GM19240 (cell line): Measurements from ENCODE around the gene OR5AS1.
"Not testable (repeated sequence)": the region's sequence is repeated elsewhere in the genome, so short reads cannot be mapped to it uniquely, and the experiment has no call there.

Experiments
- DNase-seq: peaks from one replicate; pipeline ENCODE4 v3.0.0; 2011; ENCODE audit warnings: low spot score; ENCODE audit not compliant: insufficient read length

Gene OR5AS1

GRCh38 chr11:56027354-56027753, at the start of gene OR5AS1:
Gene OR5AS1 (plus strand): TSS chr11:56027654. CDS start chr11:56030419, 2,765 bp downstream.
- DNase-seq: no peak

GRCh38 chr11:55994525-55994924, 32.9 kb upstream of the OR5AS1 start, which contains the start of gene OR5F1:
Gene OR5F1 (minus strand): TSS chr11:55994625. CDS start chr11:55994625, 0 bp downstream.
- no peak for DNase-seq

- no peak for DNase-seq
Observed at GRCh38 chr11:56010716-56011115, 16.7 kb upstream of the OR5AS1 start.

GRCh38 chr11:56013805-56014204, 13.6 kb upstream of the OR5AS1 start:
- DNase-seq: no peak

GRCh38 chr11:56045538-56045937, 18.1 kb downstream of the OR5AS1 start:
- no peak for DNase-seq

- no peak for DNase-seq
Observed at GRCh38 chr11:56048480-56048879, 21.0 kb downstream of the OR5AS1 start.

GRCh38 chr11:56049487-56049886, 22.0 kb downstream of the OR5AS1 start:
- DNase-seq: no peak

- not testable (repeated sequence) for DNase-seq
Observed at GRCh38 chr11:56056366-56056765, 28.9 kb downstream of the OR5AS1 start.

- not testable (repeated sequence) for DNase-seq
Observed at GRCh38 chr11:56057661-56058237, 30.3 kb downstream of the OR5AS1 start.

GRCh38 chr11:56058260-56058780, 30.9 kb downstream of the OR5AS1 start:
- not testable (repeated sequence) for DNase-seq

- no peak for DNase-seq
Observed at GRCh38 chr11:56066980-56067379, 39.5 kb downstream of the OR5AS1 start.
